WI38 (cell line): Measurements from ENCODE around the gene RIC3.

Experiments
- H3K4me3 ChIP-seq: 2 replicates; pipeline ENCODE4 v1.5.1; 2011; ENCODE audit warnings: low read depth, mild to moderate bottlenecking, control low read depth, low read length
- CTCF ChIP-seq: IDR thresholded peaks from 2 replicates; pipeline ENCODE4 v1.5.1; 2012; ENCODE audit warnings: low read depth, mild to moderate bottlenecking, control low read depth, low read length

Gene RIC3

DNA sequence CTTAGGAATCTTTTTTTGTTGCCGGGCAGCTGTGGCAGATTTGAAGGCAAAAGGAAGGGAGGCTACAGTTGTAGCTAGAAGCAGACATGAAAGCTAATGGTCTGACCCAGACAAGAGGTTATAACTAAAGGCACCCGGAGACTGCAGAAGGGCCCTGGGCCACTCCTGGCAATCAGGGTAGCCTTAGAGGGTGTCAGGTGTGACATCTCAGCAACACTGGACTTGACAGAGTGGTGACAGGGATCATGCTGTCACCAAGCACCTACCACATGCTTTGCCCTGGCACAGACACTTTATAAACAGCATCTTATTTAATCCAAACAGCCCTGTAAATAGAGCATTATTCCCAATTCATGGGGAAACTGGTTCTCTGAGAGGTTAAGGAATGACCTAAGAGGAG lies 62.1 kb downstream of the RIC3 start:
- no peak overlapping the region for H3K4me3 ChIP-seq
- TF ChIP-seq CTCF, result no peak

DNA sequence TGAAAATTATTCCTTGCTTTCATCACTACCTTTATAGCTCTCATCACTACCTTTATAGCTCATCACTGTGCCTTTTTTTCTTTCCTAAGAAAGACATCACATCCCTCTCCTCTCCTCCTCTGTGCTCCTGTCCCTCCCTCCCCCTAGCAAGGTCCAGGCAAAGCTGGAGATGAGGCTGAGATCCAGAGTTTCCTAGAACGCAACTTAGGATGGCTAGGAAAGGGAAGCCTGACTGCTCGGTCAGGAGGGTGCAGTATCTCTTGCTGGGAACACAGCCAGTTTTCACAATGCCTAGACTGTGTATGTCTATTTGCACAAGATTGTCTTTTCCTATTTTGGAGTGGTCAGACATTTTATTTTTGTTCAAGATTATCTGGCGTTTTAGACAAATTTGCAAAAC lies 63.2 kb downstream of the RIC3 start:
- no peak for TF ChIP-seq CTCF

DNA sequence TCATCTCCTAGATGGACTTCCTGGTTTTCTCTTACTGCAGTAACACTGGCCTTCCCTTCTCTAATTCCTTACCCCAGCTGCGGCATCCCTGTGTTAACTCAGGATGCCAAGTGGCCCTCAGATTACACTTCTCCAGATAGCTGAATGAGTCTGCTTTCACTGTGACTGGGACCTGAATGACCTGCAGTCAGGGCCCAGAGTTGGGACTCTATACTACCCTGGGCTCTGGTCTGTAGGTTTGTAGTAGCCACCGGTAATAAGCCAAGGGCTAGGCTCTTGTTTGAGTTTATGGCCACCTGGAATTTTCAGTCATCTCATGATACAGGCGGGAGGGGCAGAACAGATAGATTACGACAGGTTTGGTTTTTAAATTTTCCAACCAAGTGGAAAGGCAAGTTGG lies 63.7 kb downstream of the RIC3 start:
- TF ChIP-seq CTCF, result no peak
- H3K4me3 ChIP-seq, result no peak overlapping the region

More for the DNA sequence above, 63.2 kb downstream of the RIC3 start:
- no peak overlapping the region for H3K4me3 ChIP-seq

DNA sequence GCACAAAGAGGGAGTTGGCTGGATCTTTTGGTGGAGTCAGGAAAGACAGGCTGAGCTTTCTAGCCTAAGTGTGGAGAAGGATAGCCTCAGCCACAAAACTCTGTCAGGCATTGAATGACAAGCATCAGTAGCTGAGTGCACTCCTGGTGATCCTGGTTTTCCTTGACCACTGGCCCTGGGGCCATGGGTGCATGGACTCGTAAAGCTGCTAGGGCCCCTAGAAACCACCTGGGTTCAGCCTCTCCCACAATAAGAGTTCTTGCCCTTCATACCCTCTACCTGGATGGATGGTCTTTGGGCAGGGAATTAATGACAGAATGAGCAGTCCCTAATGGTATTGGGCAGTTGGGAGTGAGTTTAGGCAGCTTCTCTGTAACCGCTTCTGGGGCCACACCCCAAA lies 64.9 kb downstream of the RIC3 start:
- TF ChIP-seq CTCF, result no peak
- no peak overlapping the region for H3K4me3 ChIP-seq

- no peak for TF ChIP-seq CTCF
- no peak overlapping the region for H3K4me3 ChIP-seq
Measured at GRCh38 chr11:8102965-8103364, 65.9 kb downstream of the RIC3 start.

DNA sequence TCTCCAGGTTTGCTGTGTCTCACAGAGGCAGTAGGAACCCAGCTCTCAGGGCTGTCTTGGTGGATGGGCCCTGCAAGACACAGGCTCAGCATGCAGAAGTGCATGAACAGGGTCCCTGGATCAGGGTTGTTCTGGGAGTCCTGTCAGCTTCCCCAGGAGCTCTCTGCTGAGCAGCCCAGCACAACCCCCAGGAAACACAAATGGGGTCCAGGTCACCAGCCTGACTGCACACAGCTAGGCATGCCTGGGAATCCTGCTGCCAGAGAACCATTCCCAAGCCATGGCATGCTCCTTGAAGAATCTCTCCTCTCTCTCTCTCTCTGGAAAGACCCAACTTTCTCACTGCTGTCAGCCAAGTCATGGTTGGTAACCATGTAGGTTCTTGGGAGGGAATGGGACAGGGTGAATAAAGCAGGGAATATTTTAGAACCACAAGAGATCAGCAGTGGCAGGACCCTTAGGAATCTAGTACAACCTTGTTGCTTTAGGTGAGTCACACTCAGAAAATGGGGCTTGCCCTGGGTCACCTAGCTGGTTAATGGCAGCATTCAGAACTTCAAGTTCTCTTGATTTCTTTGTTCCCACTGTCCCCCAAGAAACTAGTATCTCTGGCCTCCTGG lies 66.4 kb downstream of the RIC3 start:
- H3K4me3 ChIP-seq, result no peak overlapping the region
- no peak for TF ChIP-seq CTCF

DNA sequence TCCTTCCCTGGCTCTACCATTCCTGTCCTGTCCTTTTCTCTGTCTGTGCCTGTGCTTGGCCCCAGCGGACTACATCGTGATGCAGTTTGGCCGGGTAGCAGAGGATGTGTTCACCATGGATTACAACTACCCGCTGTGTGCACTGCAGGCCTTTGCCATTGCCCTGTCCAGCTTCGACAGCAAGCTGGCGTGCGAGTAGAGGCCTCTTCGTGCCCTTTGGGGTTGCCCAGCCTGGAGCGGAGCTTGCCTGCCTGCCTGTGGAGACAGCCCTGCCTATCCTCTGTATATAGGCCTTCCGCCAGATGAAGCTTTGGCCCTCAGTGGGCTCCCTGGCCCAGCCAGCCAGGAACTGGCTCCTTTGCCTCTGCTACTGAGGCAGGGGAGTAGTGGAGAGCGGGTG lies 67.4 kb downstream of the RIC3 start:
- H3K4me3 ChIP-seq, result no peak overlapping the region
- TF ChIP-seq CTCF, result no peak
